Esophagus muscularis mucosa (tissue), 3 donors: ENCODE data around the gene USP13.

Experiments
- POLR2A ChIP-seq: fragments of 450-650 bp; IDR thresholded peaks from one replicate; pipeline ENCODE4 v1.6.1; 2017; ENCODE audit warnings: antibody characterized with exemption, moderate library complexity, mild to moderate bottlenecking, low read depth
- POLR2AphosphoS5 ChIP-seq, 2 donors: sonication (generic); formaldehyde crosslinking; IDR thresholded peaks; one replicate each; pipeline ENCODE4 v1.6.1; 2017; ENCODE audit warnings: antibody characterized with exemption in 2 of 2
- TF ChIP-seq, protein P1 (sequence below), 3 experiments: fragments of 200-600 bp in 2 of 3; fragments of 450-650 bp in 1 of 3; sonication (generic) in 2 of 3; IDR thresholded peaks; one replicate each; pipeline ENCODE4 v1.5.1; 2017 to 2019; ENCODE audit warnings: antibody characterized with exemption in 3 of 3, mild to moderate bottlenecking in 2 of 3, moderate library complexity in 1 of 3

DNA sequence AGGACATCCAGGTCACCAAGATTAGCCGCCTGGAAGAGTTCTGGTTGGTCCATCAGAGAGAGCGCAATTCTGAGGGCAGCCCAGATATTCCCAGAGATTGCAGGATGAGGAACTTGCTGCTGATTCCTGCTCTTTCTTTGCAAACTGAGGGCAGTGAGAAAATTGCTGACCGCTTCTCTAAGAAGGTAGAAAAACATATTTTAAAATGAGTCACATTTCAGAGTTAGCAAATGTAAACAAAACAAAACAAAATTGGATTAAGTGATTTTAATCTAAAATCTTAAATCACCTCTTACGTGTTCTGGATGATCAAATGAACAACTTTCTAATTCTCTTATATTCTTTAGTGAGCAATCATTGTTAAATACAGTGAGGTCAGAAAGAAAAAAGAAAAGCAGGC lies 149.0 kb downstream of the USP13 start:
- TF ChIP-seq POLR2A (no peak), POLR2AphosphoS5 (IDR thresholded peaks at IDR 0.05) (no peak)
- TF ChIP-seq, protein P1, sequence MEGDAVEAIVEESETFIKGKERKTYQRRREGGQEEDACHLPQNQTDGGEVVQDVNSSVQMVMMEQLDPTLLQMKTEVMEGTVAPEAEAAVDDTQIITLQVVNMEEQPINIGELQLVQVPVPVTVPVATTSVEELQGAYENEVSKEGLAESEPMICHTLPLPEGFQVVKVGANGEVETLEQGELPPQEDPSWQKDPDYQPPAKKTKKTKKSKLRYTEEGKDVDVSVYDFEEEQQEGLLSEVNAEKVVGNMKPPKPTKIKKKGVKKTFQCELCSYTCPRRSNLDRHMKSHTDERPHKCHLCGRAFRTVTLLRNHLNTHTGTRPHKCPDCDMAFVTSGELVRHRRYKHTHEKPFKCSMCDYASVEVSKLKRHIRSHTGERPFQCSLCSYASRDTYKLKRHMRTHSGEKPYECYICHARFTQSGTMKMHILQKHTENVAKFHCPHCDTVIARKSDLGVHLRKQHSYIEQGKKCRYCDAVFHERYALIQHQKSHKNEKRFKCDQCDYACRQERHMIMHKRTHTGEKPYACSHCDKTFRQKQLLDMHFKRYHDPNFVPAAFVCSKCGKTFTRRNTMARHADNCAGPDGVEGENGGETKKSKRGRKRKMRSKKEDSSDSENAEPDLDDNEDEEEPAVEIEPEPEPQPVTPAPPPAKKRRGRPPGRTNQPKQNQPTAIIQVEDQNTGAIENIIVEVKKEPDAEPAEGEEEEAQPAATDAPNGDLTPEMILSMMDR (IDR thresholded peaks at IDR 0.05) = no peak
